ENCODE results near the gene RUNX2. TPM values are rescaled to one million over a fixed set of nuclear protein-coding genes. Genes with fewer than 3 reads are reported as not detected.

RUNX2 gene
- total RNA-seq, 1 experiment from 2014 or later, result 9.3 TPM

- Mint-ChIP-seq H3K4me3 (ENCODE audit: unreplicated experiment) (no peak overlapping the region), H3K27ac (ENCODE audit: low read depth, unreplicated experiment) (no peak overlapping the region), H3K36me3 (ENCODE audit: insufficient read depth, unreplicated experiment) (no peaks in the 10 kb centered on the region), H3K4me1 (ENCODE audit: insufficient read depth, unreplicated experiment) (peaks cover 29% of the 10 kb centered on the region), H3K27me3 (ENCODE audit: insufficient read depth, unreplicated experiment) (no peaks in the 10 kb centered on the region), H3K9me3 (ENCODE audit: unreplicated experiment) (no peaks in the 10 kb centered on the region)
- POLR2A ChIA-PET, result interaction anchor here (0.8 to 1.5 kb wide), 2 partner anchors 9 to 98 kb away, joined by 3 read pairs; no protein-coding TSS in a partner anchor
- CTCF ChIA-PET, result interaction anchor here (1.0 kb wide), 1 partner anchor 298 kb away, joined by 3 read pairs; no protein-coding TSS in a partner anchor
- TF ChIP-seq CTCF (IDR thresholded peaks at IDR 0.05; ENCODE audit: unreplicated experiment), result no peak
- intact Hi-C loops (cut with micrococcal nuclease), result no loop called here
- BruUV-seq (replicated peaks), result no TSS peak
- DNase-seq (ENCODE audit: unreplicated experiment), result no peak
Observed at GRCh38 chr6:45624228-45624627, 296.1 kb downstream of the RUNX2 start.

GRCh38 chr6:45625191-45625664 is 297.1 kb downstream of the RUNX2 start:
- Mint-ChIP-seq H3K27me3 (ENCODE audit: insufficient read depth, unreplicated experiment) (no peaks in the 10 kb centered on the region), H3K36me3 (ENCODE audit: insufficient read depth, unreplicated experiment) (no peaks in the 10 kb centered on the region), H3K4me1 (ENCODE audit: insufficient read depth, unreplicated experiment) (peaks cover 29% of the 10 kb centered on the region), H3K27ac (ENCODE audit: low read depth, unreplicated experiment) (peak overlapping the region; percentile 53), H3K4me3 (ENCODE audit: unreplicated experiment) (no peak overlapping the region), H3K9me3 (ENCODE audit: unreplicated experiment) (no peaks in the 10 kb centered on the region)
- ChIA-PET CTCF (no interaction called here), POLR2A (interaction anchor here (0.8 to 1.5 kb wide), 2 partner anchors 8 to 97 kb away, joined by 3 read pairs; no protein-coding TSS in a partner anchor)
- TF ChIP-seq CTCF (IDR thresholded peaks at IDR 0.05; ENCODE audit: unreplicated experiment), result no peak
- intact Hi-C loops (cut with micrococcal nuclease), result no loop called here
- no TSS peak for BruUV-seq (replicated peaks)
- peak; percentile 77 for DNase-seq (ENCODE audit: unreplicated experiment)

- H3K36me3 Mint-ChIP-seq (ENCODE audit: insufficient read depth, unreplicated experiment), result no peaks in the 10 kb centered on the region
- POLR2A ChIA-PET, result interaction anchor here (0.6 kb wide), 1 partner anchor 42 kb away, joined by 4 read pairs; no protein-coding TSS in a partner anchor
- no peaks in the 10 kb centered on the region for H3K27me3 Mint-ChIP-seq (ENCODE audit: insufficient read depth, unreplicated experiment)
- no peaks in the 10 kb centered on the region for H3K9me3 Mint-ChIP-seq (ENCODE audit: unreplicated experiment)
- TF ChIP-seq CTCF (IDR thresholded peaks at IDR 0.05; ENCODE audit: unreplicated experiment), result no peak
- H3K27ac Mint-ChIP-seq (ENCODE audit: low read depth, unreplicated experiment), result peak overlapping the region; percentile 25
- BruUV-seq (replicated peaks), result no TSS peak
- peak; percentile 97 for DNase-seq (ENCODE audit: unreplicated experiment)
- CTCF ChIA-PET, result interaction anchor here (0.7 kb wide), 1 partner anchor 124 kb away, joined by 3 read pairs; no protein-coding TSS in a partner anchor
- no peak overlapping the region for H3K4me3 Mint-ChIP-seq (ENCODE audit: unreplicated experiment)
- intact Hi-C loops (cut with micrococcal nuclease), result no loop called here
- peaks cover 29% of the 10 kb centered on the region for H3K4me1 Mint-ChIP-seq (ENCODE audit: insufficient read depth, unreplicated experiment)
Observed at GRCh38 chr6:45626087-45626891, 298.2 kb downstream of the RUNX2 start.

- ChIA-PET CTCF (no interaction called here), POLR2A (interaction anchor here (1.1 to 1.3 kb wide), 2 partner anchors 25 to 46 kb away, joined by 3 to 4 read pairs; no protein-coding TSS in a partner anchor)
- H3K27me3 Mint-ChIP-seq (ENCODE audit: insufficient read depth, unreplicated experiment), result no peaks in the 10 kb centered on the region
- H3K27ac Mint-ChIP-seq (ENCODE audit: low read depth, unreplicated experiment), result no peak overlapping the region
- no peaks in the 10 kb centered on the region for H3K36me3 Mint-ChIP-seq (ENCODE audit: insufficient read depth, unreplicated experiment)
- intact Hi-C loops (cut with micrococcal nuclease), result no loop called here
- no peak overlapping the region for H3K4me3 Mint-ChIP-seq (ENCODE audit: unreplicated experiment)
- H3K4me1 Mint-ChIP-seq (ENCODE audit: insufficient read depth, unreplicated experiment), result peaks cover 24% of the 10 kb centered on the region
- TF ChIP-seq CTCF (IDR thresholded peaks at IDR 0.05; ENCODE audit: unreplicated experiment), result no peak
- no TSS peak for BruUV-seq (replicated peaks)
- DNase-seq (ENCODE audit: unreplicated experiment), result no peak
- no peaks in the 10 kb centered on the region for H3K9me3 Mint-ChIP-seq (ENCODE audit: unreplicated experiment)
Observed at GRCh38 chr6:45630314-45630713, 302.2 kb downstream of the RUNX2 start.
